Measurements from ENCODE around the gene ZFX. TPM values are rescaled to one million over a fixed set of nuclear protein-coding genes. Genes with fewer than 3 reads are reported as not detected.

ZFX gene
- total RNA-seq, 2 experiments from 2014 or later = 38.8 to 40.4 TPM

- H3K27me3 Mint-ChIP-seq = no peaks in the 10 kb centered on the region
- peaks cover 10% of the 10 kb centered on the region for H3K4me1 Mint-ChIP-seq (ENCODE audit: low read depth)
- ATAC-seq (peak; percentile 62), DNase-seq (peak; percentile 5)
- TF ChIP-seq CTCF (IDR thresholded peaks at IDR 0.05) = peak; percentile 42
- no peak overlapping the region for H3K27ac Mint-ChIP-seq
- intact Hi-C loops (cut with micrococcal nuclease) = loop anchor here (5.0 kb wide), 1 partner anchor 160 kb away; no protein-coding TSS in a partner anchor
- ChIA-PET CTCF (interaction anchor here (1.3 to 1.4 kb wide), 3 partner anchors 34 to 335 kb away, joined by 3 to 4 read pairs (median 3); partner anchors contain the start of genes APOO and CXorf58), POLR2A (no interaction called here)
- no peaks in the 10 kb centered on the region for H3K9me3 Mint-ChIP-seq
- no peak overlapping the region for H3K4me3 Mint-ChIP-seq
- H3K36me3 Mint-ChIP-seq (ENCODE audit: low read depth) = no peaks in the 10 kb centered on the region
Measured at GRCh38 chrX:24241822-24242648, 92.5 kb downstream of the ZFX start.

- Mint-ChIP-seq H3K4me1 (ENCODE audit: low read depth) (peaks cover 10% of the 10 kb centered on the region), H3K36me3 (ENCODE audit: low read depth) (no peaks in the 10 kb centered on the region), H3K27ac (no peak overlapping the region), H3K4me3 (no peak overlapping the region), H3K9me3 (no peaks in the 10 kb centered on the region), H3K27me3 (no peaks in the 10 kb centered on the region)
- ATAC-seq (no peak), DNase-seq (no peak)
- CTCF ChIA-PET = interaction anchor here (1.3 to 1.4 kb wide), 3 partner anchors 35 to 335 kb away, joined by 3 to 4 read pairs (median 3); partner anchors contain the start of genes APOO and CXorf58
- no peak for TF ChIP-seq CTCF (IDR thresholded peaks at IDR 0.05)
- intact Hi-C loops (cut with micrococcal nuclease) = loop anchor here (5.0 kb wide), 1 partner anchor 160 kb away; no protein-coding TSS in a partner anchor
- POLR2A ChIA-PET = no interaction called here
Measured at GRCh38 chrX:24242649-24243175, 93.2 kb downstream of the ZFX start.

GRCh38 chrX:24243188-24243587 lies 93.7 kb downstream of the ZFX start:
- Mint-ChIP-seq H3K36me3 (ENCODE audit: low read depth) (no peaks in the 10 kb centered on the region), H3K4me1 (ENCODE audit: low read depth) (peaks cover 10% of the 10 kb centered on the region), H3K9me3 (no peaks in the 10 kb centered on the region), H3K4me3 (no peak overlapping the region), H3K27ac (no peak overlapping the region), H3K27me3 (no peaks in the 10 kb centered on the region)
- intact Hi-C loops (cut with micrococcal nuclease) = loop anchor here (5.0 kb wide), 1 partner anchor 161 kb away; no protein-coding TSS in a partner anchor
- ATAC-seq (no peak), DNase-seq (no peak)
- ChIA-PET POLR2A (no interaction called here), CTCF (interaction anchor here (1.3 to 1.4 kb wide), 3 partner anchors 36 to 336 kb away, joined by 3 to 4 read pairs (median 3); partner anchors contain the start of genes APOO and CXorf58)
- no peak for TF ChIP-seq CTCF (IDR thresholded peaks at IDR 0.05)

GRCh38 chrX:24243692-24244091 lies 94.2 kb downstream of the ZFX start:
- H3K4me3 Mint-ChIP-seq = no peak overlapping the region
- no peak overlapping the region for H3K27ac Mint-ChIP-seq
- intact Hi-C loops (cut with micrococcal nuclease) = loop anchor here (5.0 kb wide), 1 partner anchor 161 kb away; no protein-coding TSS in a partner anchor
- H3K9me3 Mint-ChIP-seq = no peaks in the 10 kb centered on the region
- POLR2A ChIA-PET = no interaction called here
- TF ChIP-seq CTCF (IDR thresholded peaks at IDR 0.05) = no peak
- CTCF ChIA-PET = interaction anchor here (0.7 kb wide), 1 partner anchor 53 kb away, joined by 3 read pairs; no protein-coding TSS in a partner anchor
- peaks cover 10% of the 10 kb centered on the region for H3K4me1 Mint-ChIP-seq (ENCODE audit: low read depth)
- no peaks in the 10 kb centered on the region for H3K36me3 Mint-ChIP-seq (ENCODE audit: low read depth)
- DNase-seq (no peak), ATAC-seq (no peak)
- no peaks in the 10 kb centered on the region for H3K27me3 Mint-ChIP-seq

GRCh38 chrX:24245202-24245601 lies 95.7 kb downstream of the ZFX start:
- H3K4me3 Mint-ChIP-seq = no peak overlapping the region
- no peaks in the 10 kb centered on the region for H3K27me3 Mint-ChIP-seq
- peaks cover 10% of the 10 kb centered on the region for H3K4me1 Mint-ChIP-seq (ENCODE audit: low read depth)
- H3K36me3 Mint-ChIP-seq (ENCODE audit: low read depth) = no peaks in the 10 kb centered on the region
- no peak for ATAC-seq
- no peak overlapping the region for H3K27ac Mint-ChIP-seq
- no peaks in the 10 kb centered on the region for H3K9me3 Mint-ChIP-seq
- intact Hi-C loops (cut with micrococcal nuclease) = no loop called here
- DNase-seq = no peak
- TF ChIP-seq CTCF (IDR thresholded peaks at IDR 0.05) = no peak
- POLR2A ChIA-PET = no interaction called here
- CTCF ChIA-PET = no interaction called here
